ENCODE results near the gene OR8K5.
"Not testable (repeated sequence)": the region's sequence is repeated elsewhere in the genome, so short reads cannot be mapped to it uniquely, and the experiment has no call there.

Gene OR8K5

GRCh38 chr11:56160217-56160616 lies at the start of gene OR8K5:
Gene OR8K5, minus strand, starts transcription at chr11:56160317. Its CDS starts 0 bp downstream, at chr11:56160317.
- no peaks in the 10 kb centered on the region for H3K9me3 Mint-ChIP-seq
- no peaks in the 10 kb centered on the region for H3K36me3 Mint-ChIP-seq
- H3K27me3 Mint-ChIP-seq: no peaks in the 10 kb centered on the region
- H3K27ac Mint-ChIP-seq: no peak within 1 kb of the TSS
- no peaks in the 10 kb centered on the region for H3K4me1 Mint-ChIP-seq
- no peak within 1 kb of the TSS for H3K4me3 Mint-ChIP-seq

- peaks cover 11% of the 10 kb centered on the region for H3K9me3 Mint-ChIP-seq
- no peaks in the 10 kb centered on the region for H3K4me1 Mint-ChIP-seq
- H3K36me3 Mint-ChIP-seq: no peaks in the 10 kb centered on the region
- H3K27me3 Mint-ChIP-seq: no peaks in the 10 kb centered on the region
- H3K4me3 Mint-ChIP-seq: no peak overlapping the region
- no peak overlapping the region for H3K27ac Mint-ChIP-seq
Observed at GRCh38 chr11:56207790-56208189, 47.7 kb upstream of the OR8K5 start.

GRCh38 chr11:56197367-56197766 lies 37.2 kb upstream of the OR8K5 start:
- no peaks in the 10 kb centered on the region for H3K27me3 Mint-ChIP-seq
- no peak overlapping the region for H3K4me3 Mint-ChIP-seq
- no peaks in the 10 kb centered on the region for H3K36me3 Mint-ChIP-seq
- H3K4me1 Mint-ChIP-seq: no peaks in the 10 kb centered on the region
- no peak overlapping the region for H3K27ac Mint-ChIP-seq
- H3K9me3 Mint-ChIP-seq: peaks cover 18% of the 10 kb centered on the region

GRCh38 chr11:56196705-56197104 lies 36.6 kb upstream of the OR8K5 start:
- Mint-ChIP-seq H3K36me3 (no peaks in the 10 kb centered on the region), H3K27me3 (no peaks in the 10 kb centered on the region), H3K27ac (no peak overlapping the region), H3K4me3 (no peak overlapping the region), H3K9me3 (peaks cover 18% of the 10 kb centered on the region), H3K4me1 (no peaks in the 10 kb centered on the region)

DNA sequence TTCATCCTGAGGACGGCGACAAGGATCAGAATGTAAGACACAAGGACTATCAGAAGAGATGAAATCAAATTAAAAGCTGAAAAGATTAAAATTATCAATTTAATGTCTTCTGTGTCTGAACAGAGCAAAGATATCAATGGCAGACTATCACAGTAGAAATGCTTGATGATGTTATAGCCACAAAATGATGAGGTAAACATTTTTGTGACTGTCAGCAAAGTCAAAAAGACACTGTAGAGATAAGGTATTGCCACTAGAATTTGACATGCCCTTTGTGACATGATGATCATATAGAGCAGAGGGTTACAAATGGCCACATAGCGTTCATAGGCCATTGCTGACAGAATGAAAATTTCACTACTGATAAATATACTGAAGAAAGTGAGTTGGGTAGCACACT lies 28.5 kb upstream of the OR8K5 start:
- no peak overlapping the region for H3K4me3 Mint-ChIP-seq
- no peaks in the 10 kb centered on the region for H3K4me1 Mint-ChIP-seq
- H3K9me3 Mint-ChIP-seq: peaks cover 3% of the 10 kb centered on the region
- no peaks in the 10 kb centered on the region for H3K36me3 Mint-ChIP-seq
- no peaks in the 10 kb centered on the region for H3K27me3 Mint-ChIP-seq
- no peak overlapping the region for H3K27ac Mint-ChIP-seq

- Mint-ChIP-seq H3K27me3 (no peaks in the 10 kb centered on the region), H3K9me3 (peaks cover 10% of the 10 kb centered on the region), H3K4me1 (no peaks in the 10 kb centered on the region), H3K4me3 (no peak overlapping the region), H3K27ac (no peak overlapping the region), H3K36me3 (no peaks in the 10 kb centered on the region)
Observed at GRCh38 chr11:56183459-56183858, 23.3 kb upstream of the OR8K5 start.

- no peaks in the 10 kb centered on the region for H3K36me3 Mint-ChIP-seq
Observed at GRCh38 chr11:56176318-56176717, 16.2 kb upstream of the OR8K5 start, which contains the start of gene OR5J2. Gene OR5J2, plus strand, starts transcription at chr11:56176618. Its CDS starts 0 bp downstream, at chr11:56176618.

GRCh38 chr11:56172256-56172830 lies 12.2 kb upstream of the OR8K5 start:
- peaks cover 10% of the 10 kb centered on the region for H3K9me3 Mint-ChIP-seq
- H3K4me1 Mint-ChIP-seq: no peaks in the 10 kb centered on the region
- H3K4me3 Mint-ChIP-seq: no peak overlapping the region
- no peak overlapping the region for H3K27ac Mint-ChIP-seq
- no peaks in the 10 kb centered on the region for H3K36me3 Mint-ChIP-seq
- no peaks in the 10 kb centered on the region for H3K27me3 Mint-ChIP-seq

More at GRCh38 chr11:56176318-56176717, 16.2 kb upstream of the OR8K5 start, which contains the start of gene OR5J2:
- no peak within 1 kb of the TSS for H3K27ac Mint-ChIP-seq
- H3K4me1 Mint-ChIP-seq: no peaks in the 10 kb centered on the region
- no peaks in the 10 kb centered on the region for H3K27me3 Mint-ChIP-seq
- H3K4me3 Mint-ChIP-seq: no peak within 1 kb of the TSS
- peaks cover 11% of the 10 kb centered on the region for H3K9me3 Mint-ChIP-seq

- Mint-ChIP-seq H3K27me3 (no peaks in the 10 kb centered on the region), H3K4me1 (no peaks in the 10 kb centered on the region), H3K4me3 (no peak overlapping the region), H3K9me3 (peaks cover 3% of the 10 kb centered on the region), H3K36me3 (no peaks in the 10 kb centered on the region), H3K27ac (no peak overlapping the region)
Observed at GRCh38 chr11:56163804-56164203, 3.7 kb upstream of the OR8K5 start.

- Mint-ChIP-seq H3K4me1 (no peaks in the 10 kb centered on the region), H3K36me3 (no peaks in the 10 kb centered on the region), H3K27ac (no peak overlapping the region), H3K27me3 (no peaks in the 10 kb centered on the region), H3K9me3 (peaks cover 25% of the 10 kb centered on the region), H3K4me3 (no peak overlapping the region)
Observed at GRCh38 chr11:56152333-56152732, 7.8 kb downstream of the OR8K5 start.

- Mint-ChIP-seq H3K27me3 (no peaks in the 10 kb centered on the region), H3K36me3 (no peaks in the 10 kb centered on the region), H3K27ac (no peak overlapping the region), H3K9me3 (peaks cover 25% of the 10 kb centered on the region), H3K4me1 (no peaks in the 10 kb centered on the region), H3K4me3 (no peak overlapping the region)
Observed at GRCh38 chr11:56151376-56151775, 8.7 kb downstream of the OR8K5 start.

- H3K4me3 Mint-ChIP-seq, H3K36me3 Mint-ChIP-seq, H3K27ac Mint-ChIP-seq, H3K27me3 Mint-ChIP-seq, H3K4me1 Mint-ChIP-seq: not testable (repeated sequence)
- H3K9me3 Mint-ChIP-seq: peaks cover 10% of the 10 kb centered on the region
Observed at GRCh38 chr11:56143681-56144080, 16.4 kb downstream of the OR8K5 start.

DNA sequence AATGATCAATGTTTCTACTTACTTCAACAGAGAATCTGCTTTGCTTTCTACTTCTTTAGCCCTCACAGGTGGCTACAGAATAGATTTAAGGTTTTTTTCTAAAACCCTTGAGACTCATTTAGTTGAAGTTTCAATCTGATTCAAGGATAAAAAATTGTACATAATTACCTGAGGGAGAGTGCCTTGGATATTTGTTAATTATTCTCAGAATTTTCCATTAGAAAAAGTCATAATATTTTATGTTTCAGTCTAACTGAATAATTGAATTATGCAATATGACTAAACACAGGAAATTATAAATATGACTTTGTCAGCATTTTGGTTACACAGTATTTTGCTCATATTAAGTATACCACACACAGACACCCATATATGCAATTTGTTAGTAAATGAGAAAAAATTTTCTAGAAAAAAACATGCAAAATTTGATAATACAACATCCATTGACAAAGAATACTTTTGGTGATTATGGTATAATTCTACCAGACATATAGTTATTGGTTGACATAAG lies 19.9 kb downstream of the OR8K5 start, which contains the start of gene OR8J3:
Gene OR8J3, minus strand, starts transcription at position 51 of the 511 bp plus-strand sequence. CDS start 2,483 bp downstream, outside the sequence.
- Mint-ChIP-seq H3K27me3 (no peaks in the 10 kb centered on the region), H3K4me1 (no peaks in the 10 kb centered on the region), H3K9me3 (peaks cover 16% of the 10 kb centered on the region), H3K27ac (no peak within 1 kb of the TSS), H3K4me3 (no peak within 1 kb of the TSS), H3K36me3 (no peaks in the 10 kb centered on the region)

DNA sequence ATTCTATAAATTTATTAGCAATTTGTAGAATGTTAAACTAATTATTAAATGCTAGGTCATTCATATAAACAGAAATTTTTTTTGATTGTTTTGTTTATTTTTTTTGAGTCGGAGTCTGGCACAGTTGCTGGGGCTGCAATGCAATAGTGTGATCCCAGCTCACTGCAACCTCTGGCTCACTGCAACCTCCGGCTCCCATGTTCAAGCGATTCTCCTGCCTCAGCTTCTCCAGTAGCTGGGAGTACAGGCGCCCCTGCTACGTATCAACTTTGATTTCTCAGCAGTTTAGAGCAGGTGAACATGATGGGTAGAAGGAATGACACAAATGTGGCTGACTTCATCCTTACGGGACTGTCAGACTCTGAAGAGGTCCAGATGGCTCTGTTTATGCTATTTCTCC lies 38.0 kb downstream of the OR8K5 start, which contains the start of gene OR8H3:
Gene OR8H3, plus strand, starts transcription at position 301 of the 400 bp plus-strand sequence. Its CDS starts 0 bp downstream, at position 301.
- no peaks in the 10 kb centered on the region for H3K36me3 Mint-ChIP-seq
- H3K27me3 Mint-ChIP-seq: no peaks in the 10 kb centered on the region
- H3K9me3 Mint-ChIP-seq: peaks cover 7% of the 10 kb centered on the region
- no peaks in the 10 kb centered on the region for H3K4me1 Mint-ChIP-seq
- no peak within 1 kb of the TSS for H3K27ac Mint-ChIP-seq
- no peak within 1 kb of the TSS for H3K4me3 Mint-ChIP-seq

Measured in activated naive CD4-positive, alpha-beta T cell treated with anti-CD3 and anti-CD28 coated beads, Interleukin-2, amount 50 U/mL, for 24 hours (primary cell).